ENCODE data around the gene CSNK1G3. TPM values are rescaled to one million over a fixed set of nuclear protein-coding genes. Genes with fewer than 3 reads are reported as not detected.

Gene CSNK1G3
- total RNA-seq, 1 experiment from 2014 or later: 48.3 TPM

GRCh38 chr5:123537845-123538244, 25.9 kb downstream of the CSNK1G3 start:
- no peak overlapping the region for H2BK12ac ChIP-seq (ENCODE audit: insufficient read length, low read depth, low read length)
- no peak overlapping the region for H3K4me3 Mint-ChIP-seq
- no peak for TF ChIP-seq CTCF (conservative IDR thresholded peaks at IDR 0.05)
- no peaks in the 10 kb centered on the region for H3K23me2 ChIP-seq (ENCODE audit: insufficient read length, low read depth, low read length, poor library complexity, severe bottlenecking)
- DNase-seq: no peak
- no peak overlapping the region for H3K4ac ChIP-seq (ENCODE audit: low read depth, low read length)
- no peak overlapping the region for H4K8ac ChIP-seq (replicated peaks; ENCODE audit: insufficient read length, low read depth, low read length)
- no peak overlapping the region for H3K27ac Mint-ChIP-seq
- no peak overlapping the region for H2BK20ac ChIP-seq (ENCODE audit: low read depth, low read length, poor library complexity, severe bottlenecking)
- H3K4me1 Mint-ChIP-seq: peaks cover 17 to 26% of the 10 kb centered on the region in 2 experiments
- peaks cover 2% of the 10 kb centered on the region for H3K79me1 ChIP-seq (ENCODE audit: insufficient read depth, low read depth, low read length, poor library complexity, severe bottlenecking)
- H3K79me2 ChIP-seq (ENCODE audit: insufficient read depth, low read length): peaks cover 5% of the 10 kb centered on the region; the same call in 1 of the 2 replicates
- H3K23ac ChIP-seq (ENCODE audit: insufficient read length, low read depth, low read length): no peak overlapping the region
- no peak overlapping the region for H3K9ac ChIP-seq (ENCODE audit: extremely low read depth, insufficient read length, low read length)
- H2BK120ac ChIP-seq (ENCODE audit: low read depth, low read length, poor library complexity, severe bottlenecking): no peak overlapping the region
- H3K9me3 Mint-ChIP-seq: peaks cover 0 to 2% of the 10 kb centered on the region in 2 experiments; a peak in 1 of 5 replicates
- no peak overlapping the region for H2AK5ac ChIP-seq (ENCODE audit: insufficient read length, low read length)
- no peak overlapping the region for H3K56ac ChIP-seq (ENCODE audit: insufficient read length, low read depth, low read length)
- H3K18ac ChIP-seq (ENCODE audit: insufficient read length, low read depth, low read length): no peak overlapping the region
- no peaks in the 10 kb centered on the region for H3K9me3 ChIP-seq (ENCODE audit: control insufficient read depth, low read depth, low read length)
- no peaks in the 10 kb centered on the region for H3K27me3 Mint-ChIP-seq (ENCODE audit: low read depth)
- H3K27ac ChIP-seq (ENCODE audit: insufficient read length, low read depth, low read length): no peak overlapping the region
- H3K14ac ChIP-seq (ENCODE audit: insufficient read depth, low read length): no peak overlapping the region
- no peak overlapping the region for H2AFZ ChIP-seq (ENCODE audit: low read length)
- WGBS (ENCODE audit: extremely low coverage, insufficient read length, low lambda C conversion rate): no CpG with 5 or more reads among the region's 2 CpGs
- H4K20me1 ChIP-seq (ENCODE audit: control insufficient read depth, insufficient read depth, insufficient read length): no peaks in the 10 kb centered on the region
- H4K91ac ChIP-seq (ENCODE audit: insufficient read length, low read depth, low read length): no peak overlapping the region
- H3K27me3 ChIP-seq (ENCODE audit: insufficient read depth, low read length): no peaks in the 10 kb centered on the region
- peaks cover 2% of the 10 kb centered on the region for H3K4me1 ChIP-seq (ENCODE audit: insufficient read depth, low read length)
- no peak overlapping the region for H3T11ph ChIP-seq (ENCODE audit: low read length)
- H3K4me2 ChIP-seq (ENCODE audit: insufficient read depth, insufficient read length, low read length): no peak overlapping the region
- no peak overlapping the region for H2BK5ac ChIP-seq (ENCODE audit: insufficient read length, low read length)
- H3K36me3 Mint-ChIP-seq (ENCODE audit: insufficient read depth in 1 of 3, low read depth in 3 of 3): no peaks in the 10 kb centered on the region; a peak in 1 of 7 replicates
- H2BK15ac ChIP-seq (ENCODE audit: low read depth, low read length): no peak overlapping the region
- no peak overlapping the region for H4K5ac ChIP-seq (ENCODE audit: insufficient read length, low read depth, low read length)

Measured in H9 (cell line).